ENCODE results near the gene COPB2.

GRCh38 chr3:139364549-139364948 is 24.9 kb downstream of the COPB2 start:
- TF ChIP-seq CTCF (IDR thresholded peaks at IDR 0.05; ENCODE audit: insufficient read depth, low read length, poor library complexity, severe bottlenecking) (no peak), EZH2phosphoT487 (conservative IDR thresholded peaks at IDR 0.05; ENCODE audit: low read length) (no peak)
